MM.1S (cell line): ENCODE data around the gene PHLDB3.

ENCODE experiments used
- DNase-seq: peaks from one replicate; pipeline ENCODE4 v3.0.0-alpha.2; 2015
- H2AFZ ChIP-seq: fragments of 300-600 bp; sonication (generic); 2 replicates; pipeline ENCODE4 v1.6.0; 2016; ENCODE audit warnings: antibody characterized with exemption, low read length
- H3F3A ChIP-seq: fragments of 300-600 bp; sonication (generic); 2 replicates; pipeline ENCODE4 v1.6.1; 2016; ENCODE audit warnings: mild to moderate bottlenecking, antibody characterized with exemption, low read length, moderate library complexity, mixed read lengths; ENCODE audit not compliant: insufficient read depth
- H3K27ac ChIP-seq: fragments of 300-600 bp; sonication (generic); 2 replicates; pipeline ENCODE4 v1.5.1; 2016; ENCODE audit warnings: mild to moderate bottlenecking, low read length
- H3K27me3 ChIP-seq: fragments of 300-600 bp; sonication (generic); replicated peaks from 2 replicates; pipeline ENCODE4 v1.6.0; 2016; ENCODE audit warnings: low read length; ENCODE audit not compliant: insufficient read depth
- H3K36me3 ChIP-seq: fragments of 300-600 bp; sonication (generic); replicated peaks from 2 replicates; pipeline ENCODE4 v1.6.1; 2016; ENCODE audit warnings: mild to moderate bottlenecking, low read length, mixed read lengths; ENCODE audit not compliant: insufficient read depth
- H3K4me1 ChIP-seq: fragments of 300-600 bp; sonication (generic); 2 replicates; pipeline ENCODE4 v1.6.1; 2016; ENCODE audit warnings: low read length, mixed read lengths
- H3K4me2 ChIP-seq: fragments of 300-600 bp; sonication (generic); 2 replicates; pipeline ENCODE4 v1.6.0; 2016; ENCODE audit warnings: low read depth, low read length
- H3K4me3 ChIP-seq: fragments of 300-600 bp; sonication (generic); 2 replicates; pipeline ENCODE4 v1.5.1; 2016; ENCODE audit warnings: low read length, mixed read lengths
- H3K79me2 ChIP-seq: fragments of 300-600 bp; sonication (generic); 2 replicates; pipeline ENCODE4 v1.6.1; 2016; ENCODE audit warnings: mixed run types, low read length, mixed read lengths
- H3K9ac ChIP-seq: fragments of 300-600 bp; sonication (generic); 2 replicates; pipeline ENCODE4 v1.6.1; 2016; ENCODE audit warnings: low read length, mixed read lengths
- H3K9me2 ChIP-seq: fragments of 300-600 bp; sonication (generic); replicated peaks from 2 replicates; pipeline ENCODE4 v1.6.1; 2016; ENCODE audit warnings: mild to moderate bottlenecking, low read length, mixed read lengths; ENCODE audit not compliant: insufficient read depth
- H3K9me3 ChIP-seq: fragments of 300-600 bp; sonication (generic); replicated peaks from 2 replicates; pipeline ENCODE4 v1.6.1; 2016; ENCODE audit warnings: mild to moderate bottlenecking, low read length, mixed read lengths; ENCODE audit not compliant: insufficient read depth
- H4K20me1 ChIP-seq: fragments of 300-600 bp; sonication (generic); 2 replicates; pipeline ENCODE4 v1.6.1; 2016; ENCODE audit warnings: mild to moderate bottlenecking, low read length, moderate library complexity, mixed read lengths; ENCODE audit not compliant: insufficient read depth
- CTCF ChIP-seq: fragments of 300-600 bp; sonication (generic); IDR thresholded peaks from 2 replicates; pipeline ENCODE4 v1.5.1; 2016; ENCODE audit warnings: antibody characterized with exemption, low read length, mixed read lengths
- EZH2 ChIP-seq: fragments of 300-600 bp; sonication (generic); optimal IDR thresholded peaks from 2 replicates; pipeline ENCODE3; 2017; ENCODE audit warnings: low read depth, mild to moderate bottlenecking, antibody characterized with exemption, low read length, mixed read lengths
- EZH2phosphoT487 ChIP-seq: fragments of 300-600 bp; sonication (generic); IDR thresholded peaks from 2 replicates; pipeline ENCODE4 v1.6.1; 2018; ENCODE audit warnings: antibody characterized with exemption, low read length

Gene PHLDB3

DNA sequence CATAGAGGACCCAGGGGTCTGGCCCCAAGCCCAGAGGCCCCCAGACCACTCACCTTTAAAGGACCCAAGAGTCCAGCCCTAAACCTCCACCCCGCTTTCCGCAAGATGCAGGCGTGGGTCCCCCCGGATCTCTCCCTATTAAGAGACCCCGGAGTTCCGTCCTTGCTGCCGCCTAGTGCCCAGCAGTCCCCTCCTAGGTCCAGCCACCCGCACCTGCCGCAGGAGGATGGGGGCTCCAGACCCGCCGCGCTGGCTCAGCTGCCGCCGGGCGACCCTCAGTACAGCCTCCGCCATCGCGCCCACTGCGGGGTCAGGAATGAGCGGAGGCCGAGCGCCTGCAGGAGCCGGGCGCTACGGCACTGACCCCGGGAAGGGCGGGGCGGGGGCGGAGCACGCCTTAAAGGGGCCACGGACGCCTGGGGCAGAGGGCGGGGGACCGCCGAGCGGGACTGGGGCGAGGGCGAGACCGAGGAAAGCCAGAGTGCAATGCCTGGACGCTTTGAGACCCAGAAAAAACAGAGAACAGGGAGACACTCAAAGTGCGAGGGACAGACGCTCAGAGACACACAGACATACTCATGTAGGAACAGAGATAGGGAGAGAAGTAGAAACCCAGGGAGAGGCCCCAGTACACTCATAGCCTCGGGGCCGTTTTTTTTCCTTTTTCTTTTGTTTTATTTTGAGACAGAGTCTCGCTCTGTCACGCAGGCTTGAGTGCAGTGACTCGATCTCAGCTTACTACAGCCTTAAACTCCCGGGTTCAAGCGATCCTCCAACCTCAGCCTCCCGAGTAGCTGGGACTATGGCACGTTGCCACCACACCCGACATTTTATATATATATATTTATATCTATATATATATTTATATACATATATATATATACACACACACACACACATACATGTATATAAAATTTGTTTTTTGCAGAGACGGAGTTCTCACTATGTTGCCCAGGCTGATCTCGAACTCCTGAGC is 22.6 kb upstream of the PHLDB3 start, which contains the start of gene ETHE1:
Gene ETHE1, minus strand, starts transcription at position 318 of the 976 bp plus-strand sequence. Its CDS starts 24 bp downstream, at position 294.
- peak within 1 kb of the TSS; percentile 98 for H3K4me2 ChIP-seq
- H3K9me2 ChIP-seq = no peaks in the 10 kb centered on the region
- peaks cover 14% of the 10 kb centered on the region for H3F3A ChIP-seq
- peaks cover 12% of the 10 kb centered on the region for H3K4me1 ChIP-seq
- no peaks in the 10 kb centered on the region for H3K27me3 ChIP-seq
- H4K20me1 ChIP-seq = no peaks in the 10 kb centered on the region
- H3K79me2 ChIP-seq = peaks cover 5% of the 10 kb centered on the region; the same call in 1 of the 2 replicates
- H3K4me3 ChIP-seq = peak within 1 kb of the TSS; percentile 98
- peak; percentile 81 for DNase-seq
- no peaks in the 10 kb centered on the region for H3K9me3 ChIP-seq
- peak within 1 kb of the TSS; percentile 68; the same call in 1 of the 2 replicates for H3K9ac ChIP-seq
- peak within 1 kb of the TSS; percentile 98 for H2AFZ ChIP-seq
- H3K27ac ChIP-seq = peak within 1 kb of the TSS; percentile 45; the same call in 1 of the 2 replicates
- H3K36me3 ChIP-seq = no peaks in the 10 kb centered on the region
- TF ChIP-seq EZH2 = no peak
- no peak for TF ChIP-seq CTCF
- no peak for TF ChIP-seq EZH2phosphoT487

GRCh38 chr19:43525836-43526771 is 21.6 kb upstream of the PHLDB3 start:
- H3K4me2 ChIP-seq = peak overlapping the region; percentile 98
- H4K20me1 ChIP-seq = no peaks in the 10 kb centered on the region
- H3K9me2 ChIP-seq = no peaks in the 10 kb centered on the region
- no peaks in the 10 kb centered on the region for H3K36me3 ChIP-seq
- H3K27ac ChIP-seq = no peak overlapping the region
- peaks cover 12% of the 10 kb centered on the region for H3K4me1 ChIP-seq
- TF ChIP-seq EZH2 = no peak
- no peak for TF ChIP-seq CTCF
- no peak for TF ChIP-seq EZH2phosphoT487
- no peak for DNase-seq
- no peaks in the 10 kb centered on the region for H3K9me3 ChIP-seq
- H2AFZ ChIP-seq = peak overlapping the region; percentile 98
- peak overlapping the region; percentile 68; the same call in 1 of the 2 replicates for H3K9ac ChIP-seq
- peak overlapping the region; percentile 98 for H3K4me3 ChIP-seq
- peaks cover 5% of the 10 kb centered on the region; the same call in 1 of the 2 replicates for H3K79me2 ChIP-seq
- no peaks in the 10 kb centered on the region for H3K27me3 ChIP-seq
- H3F3A ChIP-seq = peaks cover 14% of the 10 kb centered on the region
